HG02852 (cell line): Measurements from ENCODE around the gene PACSIN1.

Experiments
- ATAC-seq: cut with Tn5 transposase; IDR thresholded peaks from one replicate; pipeline ENCODE4 v1.9.1; 2021; ENCODE audit warnings: mild to moderate bottlenecking, moderate library complexity; ENCODE audit not compliant: unreplicated experiment

Gene PACSIN1

DNA sequence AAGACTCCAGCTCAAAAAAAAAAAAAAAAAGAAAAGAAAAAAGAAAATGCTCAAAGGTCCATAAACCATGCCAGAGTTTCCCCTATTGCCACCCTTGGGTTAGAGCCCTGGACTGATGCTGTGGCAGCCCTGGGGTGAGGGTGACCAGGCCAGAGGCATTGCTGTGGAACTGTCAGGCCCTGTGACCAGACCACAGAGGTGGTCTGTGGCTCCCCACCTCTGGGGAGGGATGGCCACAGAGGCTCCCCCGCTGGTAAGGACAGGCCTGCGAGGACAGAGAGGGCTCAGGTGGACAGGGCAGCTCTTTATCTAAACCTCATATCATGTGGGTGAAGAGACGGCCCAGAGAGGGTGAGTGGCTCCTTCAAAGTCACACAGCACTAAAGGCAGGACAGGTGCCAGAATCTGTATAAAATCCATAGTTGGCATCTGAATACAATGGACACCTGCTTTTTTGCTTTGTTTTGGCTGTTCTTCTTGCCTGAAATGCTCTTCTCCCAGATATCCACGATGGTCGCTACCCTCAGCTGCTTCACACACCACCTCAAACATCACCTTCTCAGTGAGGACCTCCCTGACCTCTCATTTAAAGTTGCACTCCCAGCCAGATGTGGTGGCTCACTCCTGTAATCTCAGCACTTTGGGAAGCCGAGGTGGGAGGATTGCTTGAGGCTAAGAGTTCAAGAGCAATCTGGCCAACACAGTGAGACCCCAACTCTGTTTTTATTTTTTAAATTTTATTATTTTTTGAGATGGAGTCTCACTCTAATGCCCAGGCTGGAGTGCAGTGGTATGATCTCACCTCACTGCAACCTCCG, 112.8 kb downstream of the PACSIN1 start:
- ATAC-seq: no peak

- no peak for ATAC-seq
Measured at GRCh38 chr6:34580707-34581560, 115.1 kb downstream of the PACSIN1 start.

- ATAC-seq: no peak
Measured at GRCh38 chr6:34581561-34581920, 115.7 kb downstream of the PACSIN1 start.

GRCh38 chr6:34583461-34583860, 117.6 kb downstream of the PACSIN1 start:
- ATAC-seq: no peak

GRCh38 chr6:34583861-34584604, 118.2 kb downstream of the PACSIN1 start:
- no peak for ATAC-seq

- ATAC-seq: no peak
Measured at GRCh38 chr6:34584694-34585093, 118.8 kb downstream of the PACSIN1 start.
